Endothelial cell of umbilical vein (primary cell): ENCODE results near the gene DNAJC4. TPM values are rescaled to one million over a fixed set of nuclear protein-coding genes. Genes with fewer than 3 reads are reported as not detected.
A peak's percentile ranks its signal among the peaks of the same experiment; 100 is the strongest.

Experiments
- BruUV-seq: library from RNA; stranded (reverse); fragments of 400-500 nt; replicated peaks from 2 replicates; lab custom pipeline; 2021; lab: Mats Ljungman, UMichigan
- CTCF ChIA-PET: fragments of 300-600, 350-600 bp; sonication (Branson Sonifier 250); formaldehyde crosslinking; loops from one replicate; lab custom pipeline; 2021; ENCODE audit warnings: antibody characterized with exemption, inconsistent platforms; lab: Charles Lee
- POLR2A ChIA-PET: fragments of 300-600, 350-600 bp; sonication (Branson Sonifier 250); formaldehyde crosslinking; loops from one replicate; lab custom pipeline; 2021; ENCODE audit warnings: antibody characterized with exemption, inconsistent platforms; lab: Charles Lee
- DNase-seq: peaks from one replicate; pipeline ENCODE4 v3.0.0-alpha.2; 2011; ENCODE audit warnings: low read depth, low spot score
- FAIRE-seq: peaks from 2 replicates; lab custom pipeline; 2011; peaks lifted over from hg19 to GRCh38; lab: Jason Lieb, UNC
- H2AFZ ChIP-seq: 2 replicates; pipeline ENCODE4 v1.6.0; 2012; ENCODE audit warnings: low read depth, low read length, control low read depth, inconsistent platforms
- H3K27ac ChIP-seq: 2 replicates; pipeline ENCODE4 v1.5.1; 2011; ENCODE audit warnings: low read depth, mild to moderate bottlenecking, control low read depth, low read length, moderate library complexity; ENCODE audit not compliant: insufficient read depth
- H3K27me3 ChIP-seq, 2 experiments: 2 replicates each; pipeline versions ENCODE4 v1.6.0 to v1.6.1; 2011; ENCODE audit warnings: low read length in 2 of 2, mixed read lengths in 1 of 2; ENCODE audit not compliant: control insufficient read depth in 2 of 2, insufficient read depth in 2 of 2
- H3K36me3 ChIP-seq, 2 experiments: 2 replicates in 1 of 2; 3 replicates in 1 of 2; pipeline ENCODE4 v1.5.1; 2011; ENCODE audit warnings: low read length in 2 of 2, mild to moderate bottlenecking in 1 of 2, moderate library complexity in 1 of 2; ENCODE audit not compliant: control insufficient read depth in 2 of 2, insufficient read depth in 2 of 2; ENCODE audit errors: extremely low read depth in 1 of 2
- H3K4me1 ChIP-seq: 3 replicates; pipeline ENCODE4 v1.5.1; 2011; ENCODE audit warnings: mild to moderate bottlenecking, low read length; ENCODE audit not compliant: control insufficient read depth, insufficient read depth; ENCODE audit errors: extremely low read depth
- H3K4me2 ChIP-seq: 2 replicates; pipeline ENCODE4 v1.6.1; 2011; ENCODE audit warnings: low read length, control low read depth, mixed read lengths; ENCODE audit not compliant: insufficient read depth
- H3K4me3 ChIP-seq, 3 experiments: fragments of 200-600 bp in 1 of 3; sonication (generic), shearing (Covaris generic) in 1 of 3; replicated peaks in 1 of 3; 2 replicates each; pipeline ENCODE4 v1.5.1; 2011 to 2016; ENCODE audit warnings: control low read depth in 3 of 3, low read length in 3 of 3, mild to moderate bottlenecking in 2 of 3, inconsistent platforms in 1 of 3, low read depth in 1 of 3, moderate library complexity in 1 of 3; ENCODE audit not compliant: insufficient read depth in 1 of 3
- H3K79me2 ChIP-seq: 2 replicates; pipeline ENCODE4 v1.6.0; 2012; ENCODE audit warnings: low read length, inconsistent platforms; ENCODE audit not compliant: control insufficient read depth, insufficient read depth
- H3K9ac ChIP-seq: replicated peaks from 2 replicates; pipeline ENCODE3; 2011; ENCODE audit warnings: low read length, control low read depth; ENCODE audit not compliant: insufficient read depth; ENCODE audit errors: extremely low read depth
- H3K9me1 ChIP-seq: replicated peaks from 3 replicates; pipeline ENCODE4 v1.6.0; 2011; ENCODE audit warnings: mild to moderate bottlenecking, low read length; ENCODE audit not compliant: control insufficient read depth, insufficient read depth; ENCODE audit errors: extremely low read depth
- H3K9me3 ChIP-seq: replicated peaks from 2 replicates; pipeline ENCODE4 v1.5.1; 2012; ENCODE audit warnings: low read length, inconsistent platforms; ENCODE audit not compliant: control insufficient read depth, insufficient read depth
- H4K20me1 ChIP-seq: replicated peaks from 2 replicates; pipeline ENCODE3; 2011; ENCODE audit warnings: mild to moderate bottlenecking, low read length; ENCODE audit not compliant: control insufficient read depth, insufficient read depth; ENCODE audit errors: extremely low read depth
- CTCF ChIP-seq, 2 donors: IDR thresholded peaks; 1 replicate in 1 of 2; 2 replicates in 1 of 2; pipeline ENCODE4 v1.5.1; 2011; ENCODE audit warnings: low read length in 2 of 2, mild to moderate bottlenecking in 2 of 2, moderate library complexity in 2 of 2, control low read depth in 1 of 2, inconsistent platforms in 1 of 2, low read depth in 1 of 2; ENCODE audit not compliant: insufficient read depth in 1 of 2; ENCODE audit errors: extremely low read depth in 1 of 2
- MYC ChIP-seq: IDR thresholded peaks from one replicate; pipeline ENCODE4 v1.6.1; 2011; ENCODE audit warnings: mild to moderate bottlenecking, low read depth, low read length
- POLR2A ChIP-seq: IDR thresholded peaks from 2 replicates; pipeline ENCODE4 v1.6.1; 2012; ENCODE audit warnings: low read depth, mild to moderate bottlenecking, control low read depth, low read length
- POLR2AphosphoS5 ChIP-seq: IDR thresholded peaks from 2 replicates; pipeline ENCODE4 v1.6.1; 2012; ENCODE audit warnings: low read depth, mild to moderate bottlenecking, control low read depth, low read length, moderate library complexity; ENCODE audit not compliant: insufficient read depth
- dilution Hi-C: fragments of 300-500 bp; cut with MboI; formaldehyde crosslinking; loops from one replicate; pipeline ENCODE4 v1.15.0; 2019; ENCODE audit warnings: low sequenced_read_pairs; ENCODE audit not compliant: extremely low pct_ligation_motif_present
- intact Hi-C: fragments of 100-400 bp; cut with micrococcal nuclease; formaldehyde crosslinking; loops from one replicate; pipeline ENCODE4 v1.10.0; 2022
- polyA plus RNA-seq, 4 experiments: library from polyadenylated mRNA; depleted of rRNA in 3 of 4; stranded (reverse) in 3 of 4; unstranded in 1 of 4; fragments of >200 nt; gene quantifications; 2 replicates each; pipeline versions ENCODE4 v1.2.1 to v1.2.3, GENCODE V29; 2011 to 2012; ENCODE audit warnings: missing spikeins in 1 of 4
- total RNA-seq: library from RNA; stranded (reverse); gene quantifications from 2 replicates; pipeline ENCODE4 v1.2.3, GENCODE V29; 2021

Gene DNAJC4
- total and polyA plus RNA-seq, 2 donors (not counting 3 experiments of a cell fraction or from before 2014, with no cell fraction given): 23.5 to 41.2 TPM

- BruUV-seq: TSS peak; percentile 29
Measured at GRCh38 chr11:64225608-64226506, 4.5 kb upstream of the DNAJC4 start, which contains the start of the genes NUDT22 and TRPT1. Gene NUDT22 (plus strand): TSS chr11:64226274. CDS start chr11:64226653, 379 bp downstream. Gene TRPT1 (minus strand): TSS chr11:64226186. CDS start chr11:64225860, 326 bp downstream.

More at GRCh38 chr11:64225608-64226506, 4.5 kb upstream of the DNAJC4 start, which contains the start of the genes NUDT22 and TRPT1:
- ChIA-PET CTCF (interaction anchor here (1.5 to 3.2 kb wide), 7 partner anchors 11 to 129 kb away, joined by 3 to 35 read pairs (median 6); partner anchors contain the start of genes CATSPERZ, ESRRA and FERMT3), POLR2A (interaction anchor here (0.9 to 1.2 kb wide), 5 partner anchors 11 to 92 kb away, joined by 3 to 12 read pairs (median 4); partner anchors contain the start of genes FKBP2 and PRDX5)
- Histone ChIP-seq H3K4me2 (peak within 1 kb of the TSS; percentile 73), H3K9ac (peak within 1 kb of the TSS; percentile 56), H3K27me3 (no peaks in the 10 kb centered on the region), H3K79me2 (peaks cover 8% of the 10 kb centered on the region), H3K9me1 (no peaks in the 10 kb centered on the region), H3K9me3 (no peaks in the 10 kb centered on the region), H2AFZ (peak within 1 kb of the TSS; percentile 52), H3K36me3 (peaks cover 0 to 4% of the 10 kb centered on the region in 2 experiments), H3K4me3 (peak within 1 kb of the TSS; percentile 62 to 70 (median 66)), H3K4me1 (peaks cover 13% of the 10 kb centered on the region), H4K20me1 (no peaks in the 10 kb centered on the region), H3K27ac (peak within 1 kb of the TSS; percentile 55)
- dilution Hi-C loops (no loop called here), intact Hi-C loops (loop anchor here (1.0 kb wide), 3 partner anchors 15 to 45 kb away; partner anchors contain the start of gene FKBP2)
- TF ChIP-seq CTCF (IDR thresholded peaks at IDR 0.05; ENCODE audit: extremely low read depth in 1 of 2, insufficient read depth in 1 of 2, low read depth in 1 of 2, low read length in 2 of 2): peak; percentile 3 to 13
- TF ChIP-seq POLR2A: peak; percentile 90
- TF ChIP-seq MYC: no peak
- TF ChIP-seq POLR2AphosphoS5: peak; percentile 87
- FAIRE-seq (peak; percentile 95), DNase-seq (peak; percentile 83)
